HG03097 (cell line): ENCODE results near the gene NR2C2.

Experiments
- ATAC-seq: cut with Tn5 transposase; IDR thresholded peaks from one replicate; pipeline ENCODE4 v1.9.1; 2021; ENCODE audit not compliant: unreplicated experiment, low FRiP score

Gene NR2C2

DNA sequence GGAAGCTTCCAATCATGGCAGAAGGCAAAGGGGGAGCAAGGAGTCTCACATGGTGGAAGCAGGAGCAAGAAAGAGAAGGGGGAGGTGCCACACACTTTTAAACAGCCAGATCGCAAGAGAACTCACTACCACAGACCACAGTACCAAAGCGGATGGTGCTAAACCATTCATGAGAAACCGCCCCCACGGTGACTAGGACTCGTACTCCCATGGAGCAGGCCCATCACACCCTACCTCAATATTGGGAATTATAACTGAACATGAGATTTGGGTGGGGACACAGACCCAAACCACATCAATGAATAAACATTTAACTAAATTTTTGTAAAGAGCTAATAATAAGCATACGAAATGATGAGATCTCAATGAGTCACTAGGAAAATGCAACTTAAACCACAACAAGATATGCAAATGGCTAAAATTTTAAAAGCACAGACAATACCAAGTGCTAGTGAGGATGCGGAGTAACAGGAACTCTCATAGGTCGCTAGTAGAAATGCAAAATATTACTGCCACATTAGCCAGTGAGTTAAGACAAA, 107.7 kb downstream of the NR2C2 start:
- ATAC-seq: peak; percentile 34

DNA sequence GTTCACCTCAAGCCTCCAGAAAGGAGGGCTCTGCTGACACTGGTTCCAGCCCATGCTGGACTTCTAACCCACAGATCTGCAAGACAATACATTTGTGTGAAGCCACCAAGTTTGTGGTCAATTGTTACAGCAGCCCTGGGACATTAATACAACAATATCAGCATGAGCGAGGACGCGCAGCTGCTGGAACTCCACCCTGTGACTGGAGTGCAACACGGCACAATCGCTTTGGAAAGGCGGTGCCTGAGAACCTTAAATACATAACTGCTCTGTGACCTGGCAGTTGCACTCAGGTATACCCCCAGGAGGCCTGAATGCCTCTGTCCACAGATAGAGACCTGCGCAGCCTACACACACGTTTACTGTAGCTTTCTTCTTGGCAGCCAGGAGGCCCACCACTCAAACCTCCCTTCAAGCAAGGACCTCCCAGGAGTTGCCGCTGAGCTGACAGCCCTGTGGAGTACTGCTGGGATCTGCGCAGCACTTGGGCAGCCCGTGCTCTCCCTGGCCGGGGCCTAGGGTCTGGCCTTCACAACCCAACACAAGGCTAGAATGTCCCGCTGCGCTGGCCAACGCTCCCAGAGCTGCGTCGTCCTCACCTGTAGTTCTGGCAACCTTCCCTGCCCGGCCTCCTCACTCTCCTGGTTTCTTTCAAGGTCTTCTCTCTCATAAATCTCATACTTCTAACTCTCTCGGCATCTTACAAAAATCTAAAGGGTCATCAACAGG, 109.5 kb downstream of the NR2C2 start:
- no peak for ATAC-seq

DNA sequence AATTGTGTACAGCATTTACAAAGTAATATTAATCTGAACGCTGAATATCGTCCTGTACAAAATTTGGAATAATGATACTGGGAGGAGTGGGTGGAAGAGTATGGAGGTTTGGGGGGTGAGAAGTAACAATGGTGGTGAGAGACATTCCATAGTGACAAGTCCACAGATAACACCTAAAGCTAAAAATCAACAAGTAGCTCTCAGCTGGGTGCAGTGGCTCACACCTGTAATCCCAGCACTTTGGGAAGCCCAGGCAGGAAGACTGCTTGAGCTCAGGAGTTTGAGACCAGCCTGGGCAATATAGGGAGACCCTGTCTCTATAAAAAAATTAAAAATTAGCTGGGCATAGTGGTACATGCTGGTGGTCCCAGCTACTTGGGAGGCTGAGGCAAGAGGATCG, 112.6 kb downstream of the NR2C2 start:
- no peak for ATAC-seq

DNA sequence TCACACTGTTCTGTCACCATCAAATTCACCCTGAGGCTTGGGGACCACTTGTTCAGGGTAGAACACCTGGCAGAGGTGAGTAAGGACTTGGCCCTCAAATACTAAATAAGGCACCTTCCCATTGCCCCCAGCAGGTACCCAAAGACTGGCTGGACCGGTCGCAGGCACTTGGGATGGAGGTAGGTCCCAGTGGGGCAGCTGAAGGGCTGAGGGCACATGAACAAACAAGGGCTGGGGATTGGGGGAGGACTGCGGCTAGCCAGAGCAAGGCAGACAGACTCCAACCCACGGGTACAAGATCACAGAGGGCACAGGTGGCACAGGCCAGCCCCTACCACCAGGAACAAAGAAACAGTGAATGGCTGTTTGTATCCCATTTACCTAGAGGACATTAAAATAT, 115.9 kb downstream of the NR2C2 start:
- ATAC-seq: no peak

DNA sequence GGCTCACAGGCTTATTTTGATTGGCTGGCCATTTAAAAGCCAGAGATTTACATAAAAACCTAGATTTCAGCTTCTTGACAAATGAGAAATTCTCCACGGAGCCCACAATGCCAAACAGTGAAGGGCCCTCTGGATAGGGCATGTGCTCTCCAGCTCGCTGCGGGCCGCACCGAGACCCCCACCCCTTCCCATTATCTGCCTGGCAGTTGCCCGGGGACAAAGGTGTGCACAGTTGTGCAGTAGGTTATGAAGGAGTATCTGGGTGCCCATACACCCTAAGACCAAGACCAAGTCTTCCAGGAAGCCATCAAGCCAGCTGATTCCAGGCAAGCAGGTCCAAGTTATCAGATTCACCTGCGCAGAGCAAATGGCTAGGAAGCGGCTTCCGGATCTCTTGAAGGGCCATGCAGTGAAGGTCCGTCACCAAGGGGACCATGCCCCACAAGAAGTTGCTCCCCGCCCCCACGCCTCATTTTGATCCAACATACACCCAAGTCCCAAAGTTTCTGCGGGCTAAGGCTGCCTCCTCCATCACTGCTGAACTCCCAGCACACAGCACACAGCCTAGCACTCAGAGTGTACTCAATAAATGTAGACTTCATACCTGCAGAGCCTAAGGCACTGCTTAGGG, 116.4 kb downstream of the NR2C2 start:
- no peak for ATAC-seq

DNA sequence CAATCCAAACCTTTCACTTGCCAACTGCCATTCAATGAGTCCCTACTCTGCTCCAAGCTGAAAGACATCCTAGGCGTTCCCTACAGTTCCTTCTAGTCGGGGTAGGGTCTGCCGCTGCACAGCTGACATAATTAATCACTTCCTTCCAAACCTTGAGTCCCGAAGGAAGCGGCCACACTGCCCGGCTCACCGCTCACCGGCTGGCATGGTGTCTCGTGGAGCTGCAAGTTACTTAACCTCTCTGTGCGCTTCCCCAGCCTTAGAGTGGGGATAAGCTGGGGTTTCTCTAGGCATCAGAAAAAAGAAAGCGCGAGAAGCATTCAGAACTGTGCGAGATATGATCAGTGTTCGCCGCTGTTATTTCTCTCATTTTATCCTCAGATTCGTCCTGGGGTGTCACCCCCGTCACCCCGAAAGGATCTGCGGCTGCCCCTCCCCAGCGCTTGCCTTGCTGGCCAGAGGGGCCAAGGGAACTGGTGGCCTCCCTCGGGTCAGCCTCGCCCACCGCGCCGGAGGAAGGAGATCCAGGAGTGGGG, 117.0 kb downstream of the NR2C2 start:
- no peak for ATAC-seq

DNA sequence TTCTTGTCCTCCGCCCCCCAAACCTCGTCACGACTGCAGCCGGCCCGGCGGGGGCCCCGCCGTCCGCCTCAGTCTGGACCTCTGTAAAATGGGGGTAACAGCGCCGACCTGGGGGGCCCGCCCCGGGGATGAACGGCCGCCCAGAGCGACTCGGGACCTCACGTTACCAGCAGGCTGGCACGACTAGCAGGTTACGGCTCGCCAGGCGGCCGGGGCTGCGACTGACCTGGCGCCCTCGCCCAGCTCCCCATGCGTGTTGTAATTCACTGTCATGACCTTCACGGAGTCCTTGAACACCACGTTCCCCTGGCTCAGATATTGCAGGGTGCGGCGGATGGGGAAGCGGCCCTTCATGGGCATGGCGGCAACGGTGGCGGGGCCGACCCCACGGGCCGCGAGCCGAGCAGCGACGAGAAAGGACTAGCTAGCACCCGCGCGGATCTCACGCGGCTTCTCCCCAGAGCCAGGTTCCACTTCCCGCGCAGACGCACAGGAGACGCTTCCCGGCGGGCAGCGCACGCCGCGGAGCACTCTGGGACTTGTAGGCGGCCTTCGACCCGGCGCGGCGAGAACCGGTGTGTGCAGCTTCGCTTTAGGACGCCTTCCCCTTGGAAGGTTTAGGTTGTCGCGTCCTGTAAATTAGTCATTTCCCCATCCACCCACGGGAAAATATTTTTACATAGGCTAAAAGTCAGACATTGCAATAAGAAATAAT, 117.6 kb downstream of the NR2C2 start, which contains the start of gene MRPS25:
MRPS25 (minus strand) TSS at position 481 of the 715 bp plus-strand sequence; CDS start at position 360, 121 bp downstream.
- peak; percentile 97 for ATAC-seq

DNA sequence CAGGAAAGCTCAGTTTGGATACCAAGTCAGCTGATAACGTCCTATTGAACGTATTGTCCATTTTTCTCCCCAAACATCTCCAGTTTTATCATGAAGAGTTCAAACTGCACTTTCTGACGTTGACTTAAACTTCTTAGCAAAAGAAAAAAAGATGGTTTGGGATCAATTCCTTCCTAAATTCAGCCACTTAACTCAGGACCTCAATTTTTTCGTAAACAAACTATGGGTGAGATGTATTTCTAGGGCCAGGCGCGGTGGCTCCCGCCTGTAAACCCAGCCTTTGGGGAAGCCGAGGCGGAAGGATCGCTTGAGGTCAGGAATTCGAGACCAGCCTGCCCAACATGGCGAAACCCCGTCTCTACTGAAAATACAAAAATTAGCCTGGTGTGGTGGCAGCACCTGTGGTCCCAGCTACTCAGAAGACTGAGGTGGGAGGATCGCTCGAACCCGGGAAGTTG, 118.2 kb downstream of the NR2C2 start:
- no peak for ATAC-seq

DNA sequence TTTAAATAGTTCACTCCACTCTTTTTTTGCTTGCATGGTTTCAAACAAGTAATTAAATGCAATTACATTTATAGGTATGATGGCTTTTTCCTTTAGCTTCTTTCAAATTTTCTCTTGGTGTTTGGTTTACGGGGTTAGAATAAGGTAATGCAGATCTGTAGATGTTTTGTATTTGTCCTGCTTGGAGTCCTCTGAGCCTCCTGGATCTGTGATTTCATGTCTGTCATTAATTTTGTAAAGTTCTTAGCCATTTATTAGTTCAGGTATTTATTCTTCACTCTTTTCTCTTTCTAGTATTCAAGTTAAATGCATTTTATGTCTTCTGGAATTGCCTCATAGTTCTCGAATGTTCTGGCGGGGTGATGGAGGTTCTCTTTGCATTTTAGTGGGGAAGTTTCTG, 119.1 kb downstream of the NR2C2 start:
- no peak for ATAC-seq

DNA sequence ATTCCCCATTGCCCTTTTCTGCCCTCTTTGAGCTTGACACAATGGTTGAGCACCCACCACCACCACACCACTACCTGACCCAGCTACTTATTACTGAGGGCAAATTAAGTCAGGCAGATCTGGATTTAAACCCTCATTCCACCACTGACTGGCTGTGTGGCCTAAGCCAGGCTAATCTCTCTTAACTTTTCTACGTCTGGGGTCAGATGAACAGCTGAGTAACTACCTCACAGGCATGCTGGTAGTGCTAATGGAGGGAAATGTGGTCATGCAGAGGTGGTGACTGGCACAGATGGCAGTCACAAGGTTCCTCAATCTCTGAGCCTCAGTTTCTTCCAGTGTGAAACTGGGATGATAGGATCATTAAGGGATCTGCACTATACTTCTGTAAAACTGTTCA, 122.1 kb downstream of the NR2C2 start:
- ATAC-seq: no peak

DNA sequence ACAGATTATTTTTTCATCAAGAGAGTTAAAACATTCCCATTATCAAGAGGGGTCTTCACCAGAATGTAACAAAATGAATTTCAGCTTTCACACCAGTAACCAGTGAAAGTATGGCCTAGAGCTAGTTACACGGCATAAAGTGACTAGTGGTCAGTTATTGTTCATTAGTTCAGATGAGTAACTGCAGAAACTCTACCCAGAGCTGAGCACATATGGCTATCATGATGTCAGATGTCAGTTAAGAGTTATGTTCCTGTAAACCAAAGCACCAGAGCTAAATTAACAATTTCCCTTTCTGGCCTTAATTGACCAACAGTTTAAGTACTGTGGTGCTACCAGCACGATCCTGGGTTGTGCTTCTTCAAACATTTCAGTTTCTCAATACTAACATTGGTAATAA, 124.3 kb downstream of the NR2C2 start:
- no peak for ATAC-seq

DNA sequence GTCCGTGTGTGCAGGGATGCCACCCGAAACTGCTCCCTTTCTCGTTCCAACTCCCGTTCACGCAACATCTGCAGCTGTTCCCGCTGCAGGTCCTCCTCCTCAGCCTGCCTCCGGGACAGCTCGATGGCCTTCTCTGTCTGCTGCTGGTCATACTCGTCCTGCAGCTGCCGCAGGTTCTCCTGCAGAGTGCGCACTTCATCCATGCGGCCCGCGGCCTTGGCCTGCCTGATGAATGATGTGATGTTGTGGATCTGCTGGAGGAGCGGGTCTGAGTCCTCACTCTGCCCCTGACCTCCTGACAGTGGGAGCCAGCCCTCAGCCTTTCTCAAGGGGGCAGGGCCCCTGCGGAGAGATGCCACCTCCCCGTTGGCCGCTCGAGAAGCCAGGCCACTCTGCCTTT, 127.1 kb downstream of the NR2C2 start:
- no peak for ATAC-seq

DNA sequence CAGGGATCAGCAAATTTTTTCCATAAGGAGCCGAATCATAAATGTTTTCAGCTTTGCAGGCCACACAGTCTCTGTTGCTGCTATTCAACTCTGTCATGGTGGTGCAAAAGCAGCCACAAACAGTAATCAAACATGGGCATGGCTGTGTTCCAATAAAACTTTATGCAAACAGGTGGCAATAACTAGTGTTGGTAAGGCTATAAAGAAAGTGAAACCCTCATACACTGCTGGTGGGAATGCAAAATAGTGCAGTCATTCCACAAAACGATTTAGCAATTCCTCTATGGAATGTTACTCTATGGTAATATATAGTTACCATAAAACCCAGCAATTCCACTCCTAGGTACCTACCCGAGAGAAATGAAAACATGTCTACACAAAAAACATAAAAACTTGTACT, 131.7 kb downstream of the NR2C2 start:
- ATAC-seq: no peak

DNA sequence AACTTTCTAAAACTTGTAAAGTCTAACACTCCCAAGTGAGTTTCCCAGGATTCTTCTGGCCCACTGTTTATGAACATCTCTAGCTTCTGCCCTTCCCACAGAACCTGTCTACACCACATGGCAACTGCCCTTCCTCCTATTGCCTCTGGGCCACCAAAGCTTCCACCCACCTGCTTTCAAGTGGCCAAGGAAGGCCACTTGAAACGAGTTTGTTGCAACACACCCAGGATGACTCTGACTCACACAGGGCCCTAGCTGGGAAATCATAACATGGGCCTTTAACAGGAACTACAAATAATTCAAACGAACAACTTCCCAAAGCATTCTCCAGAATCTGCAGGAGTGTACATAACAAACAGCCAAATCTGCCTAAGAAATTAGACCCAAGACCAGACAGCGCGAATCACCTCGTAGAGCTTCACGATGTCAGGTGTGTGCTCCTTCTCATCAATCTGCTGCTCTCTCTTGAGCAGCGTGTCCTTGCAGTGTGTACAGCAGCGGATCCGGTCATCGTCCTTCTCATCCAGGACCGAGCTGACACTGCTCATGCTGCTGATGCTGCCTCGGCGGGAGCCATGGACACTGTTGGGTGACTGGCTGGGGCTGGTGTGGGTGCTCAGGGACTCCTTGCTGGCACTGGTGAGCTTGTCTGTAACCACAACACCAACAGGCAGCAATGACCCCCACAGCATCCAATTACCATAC, 134.7 kb downstream of the NR2C2 start:
- ATAC-seq: no peak

DNA sequence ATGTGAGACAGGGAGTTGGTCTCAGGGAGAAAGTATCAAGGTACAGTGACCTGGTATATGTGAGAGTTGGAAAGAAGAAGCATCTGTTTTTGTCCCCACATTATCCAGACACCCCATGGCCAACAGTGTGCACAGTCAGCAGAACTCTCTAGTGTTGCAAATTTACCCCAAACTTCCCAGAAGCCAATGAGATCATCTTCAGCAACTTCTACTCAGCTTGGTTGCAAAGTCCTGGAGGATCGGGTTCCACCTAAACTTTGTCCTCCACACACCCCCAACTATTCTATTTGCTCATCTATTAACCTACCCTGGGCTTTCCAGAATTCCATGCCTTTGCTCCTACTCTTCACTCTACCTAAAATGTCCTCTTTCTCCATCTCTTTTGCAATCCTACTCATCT, 135.9 kb downstream of the NR2C2 start:
- ATAC-seq: no peak

DNA sequence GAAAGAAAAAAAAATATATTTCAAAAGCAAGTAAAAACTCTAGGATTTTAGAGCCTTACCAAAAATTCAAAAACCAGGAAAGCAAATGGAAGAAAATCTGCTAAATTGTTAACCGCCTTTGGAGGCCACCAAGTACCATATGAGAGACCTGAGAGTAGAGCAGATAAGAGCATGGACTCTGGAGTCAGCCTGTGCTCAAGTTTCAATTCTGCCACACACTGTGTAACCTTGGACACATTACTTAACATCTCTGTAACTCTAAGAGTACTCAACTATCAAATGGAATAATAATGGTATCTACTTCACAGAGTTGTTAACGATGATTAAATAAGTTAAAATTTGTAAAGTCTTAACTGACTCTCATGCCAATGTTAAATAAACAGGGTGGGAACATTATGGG, 138.9 kb downstream of the NR2C2 start:
- no peak for ATAC-seq

DNA sequence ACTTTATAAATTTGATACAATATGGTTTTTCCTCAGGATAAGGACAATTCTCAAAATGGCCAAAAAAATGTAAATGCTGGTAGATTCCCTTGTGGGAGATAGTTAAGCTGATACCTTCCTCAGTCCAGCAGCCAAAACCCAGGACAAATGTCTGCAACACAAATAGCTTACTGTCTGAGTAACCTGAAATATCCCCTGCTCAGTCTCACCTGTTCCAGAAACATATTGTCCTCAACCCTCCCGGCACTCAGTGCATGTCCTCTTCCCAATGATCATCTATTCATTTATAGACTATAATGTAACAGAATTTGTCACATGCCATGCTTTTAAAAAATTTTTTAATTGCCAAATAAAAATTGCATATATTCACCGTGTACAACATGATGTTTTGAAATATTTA, 139.3 kb downstream of the NR2C2 start:
- ATAC-seq: no peak

DNA sequence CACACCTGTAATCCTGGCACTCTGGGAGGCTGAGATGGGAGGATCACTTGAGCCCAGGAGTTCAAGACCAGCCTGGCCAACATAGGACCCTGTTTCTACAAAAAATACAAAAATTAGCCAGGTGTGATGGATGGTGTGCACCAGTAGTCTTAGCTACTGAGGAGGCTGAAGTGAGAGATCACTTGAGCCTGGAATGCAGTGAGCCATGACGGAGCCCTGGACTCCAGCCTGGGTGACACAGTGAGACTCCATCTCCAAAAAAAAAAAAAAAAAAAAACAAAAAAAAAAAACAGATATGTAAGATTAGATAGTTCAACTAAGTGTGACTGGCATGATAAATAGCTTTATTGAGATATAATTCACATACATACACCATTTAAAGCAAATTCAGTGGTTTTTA, 141.8 kb downstream of the NR2C2 start:
- ATAC-seq: no peak

DNA sequence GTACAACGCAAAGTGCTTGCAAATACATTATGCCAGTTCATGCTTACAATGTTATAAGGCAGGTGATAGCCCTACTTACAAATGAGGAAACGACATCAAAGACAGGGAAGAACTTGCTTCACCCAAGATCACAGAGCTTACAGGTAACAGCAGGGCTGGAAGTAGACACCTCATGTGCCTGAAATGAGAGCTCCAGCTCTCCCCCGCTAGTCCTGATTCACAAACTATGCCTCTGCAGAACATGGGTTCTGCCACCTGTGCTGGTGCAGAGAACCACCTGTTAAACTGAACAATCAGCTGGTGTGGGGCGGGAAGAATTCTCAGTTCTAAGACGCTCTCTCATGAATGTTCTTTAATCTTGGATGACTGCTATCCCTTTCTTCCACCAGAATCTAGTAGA, 144.2 kb downstream of the NR2C2 start:
- ATAC-seq: no peak

DNA sequence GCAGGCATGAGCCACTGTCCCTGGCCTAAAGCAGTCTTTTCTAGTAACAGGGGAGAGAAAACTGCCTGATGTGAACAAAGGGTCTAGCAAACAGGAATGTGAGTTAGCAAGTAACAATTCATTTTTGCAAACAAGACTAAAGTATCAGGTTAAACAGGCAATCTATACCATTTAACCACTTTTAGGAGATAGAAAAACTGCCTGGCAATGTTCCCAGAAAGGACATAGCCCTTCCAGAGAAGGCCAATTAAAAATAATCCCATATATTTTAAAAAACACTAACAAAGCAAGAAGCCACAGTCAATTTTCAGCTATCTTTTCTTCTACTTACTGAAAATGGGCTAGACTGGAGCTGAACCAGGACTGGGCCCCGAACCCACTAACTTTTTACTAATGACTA, 145.3 kb downstream of the NR2C2 start:
- ATAC-seq: no peak
